Stimulated activated naive CD8-positive, alpha-beta T cell treated with anti-CD3 and anti-CD28 coated beads, Interleukin-15, Interleukin-2, amounts not matched to agents 100 U/mL and 50 U/mL, for 24 hours (primary cell): ENCODE data around the gene DCTN2.
"Not testable (repeated sequence)": the region's sequence is repeated elsewhere in the genome, so short reads cannot be mapped to it uniquely, and the experiment has no call there.

Experiments
- ATAC-seq: fragments of 150-1000 bp; cut with Tn5 transposase; one replicate; pipeline ENCODE4 v1.10.0; 2021
- DNase-seq: peaks from one replicate; pipeline ENCODE4 v3.0.0; 2021

Gene DCTN2

DNA sequence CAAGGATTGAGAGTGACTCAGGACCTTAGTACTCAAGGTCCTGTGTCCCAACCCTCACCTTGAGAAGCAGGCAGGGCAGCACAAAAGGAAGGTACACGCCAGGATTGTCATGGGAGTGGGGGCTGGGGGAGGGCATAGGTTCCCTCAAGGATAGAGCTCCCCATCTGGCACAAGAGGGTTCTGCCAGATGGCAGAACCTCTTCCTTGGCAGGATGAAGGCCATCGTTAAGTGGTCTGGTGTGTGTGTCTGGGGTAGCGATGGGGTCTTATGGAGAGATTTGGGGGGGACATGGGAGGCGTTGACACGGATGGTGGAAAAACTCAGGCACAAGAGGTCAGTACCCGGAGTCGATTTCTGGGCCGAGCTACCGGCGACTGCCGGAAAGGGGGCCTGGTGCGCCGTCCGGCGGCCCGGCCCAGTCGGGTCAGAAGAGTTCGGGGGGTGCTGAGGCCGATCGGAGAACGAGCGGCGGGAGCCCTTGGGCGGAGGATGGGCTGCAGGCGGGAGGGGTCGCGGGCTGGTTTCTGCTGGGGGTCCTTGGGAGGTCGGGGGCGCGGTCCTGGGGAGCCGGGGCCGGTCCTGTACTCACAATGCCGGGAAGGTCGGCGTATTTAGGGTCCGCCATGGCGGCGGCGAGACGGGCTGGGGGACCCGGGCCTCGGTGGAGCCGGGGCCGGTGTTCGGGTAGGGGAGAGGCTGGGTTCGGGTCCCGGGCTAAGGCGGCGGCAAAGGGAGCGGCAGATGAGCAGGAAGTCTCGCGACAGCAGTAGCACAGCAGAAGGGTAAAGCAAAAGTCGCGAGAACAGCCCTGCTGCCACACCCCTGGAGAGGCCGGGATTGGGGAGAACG lies at the start of gene DCTN2:
DCTN2 (minus strand) TSS at position 755 of the 850 bp plus-strand sequence; CDS start at position 626, 129 bp downstream.
- ATAC-seq: peak; percentile 97
- DNase-seq: peak; percentile 93

DNA sequence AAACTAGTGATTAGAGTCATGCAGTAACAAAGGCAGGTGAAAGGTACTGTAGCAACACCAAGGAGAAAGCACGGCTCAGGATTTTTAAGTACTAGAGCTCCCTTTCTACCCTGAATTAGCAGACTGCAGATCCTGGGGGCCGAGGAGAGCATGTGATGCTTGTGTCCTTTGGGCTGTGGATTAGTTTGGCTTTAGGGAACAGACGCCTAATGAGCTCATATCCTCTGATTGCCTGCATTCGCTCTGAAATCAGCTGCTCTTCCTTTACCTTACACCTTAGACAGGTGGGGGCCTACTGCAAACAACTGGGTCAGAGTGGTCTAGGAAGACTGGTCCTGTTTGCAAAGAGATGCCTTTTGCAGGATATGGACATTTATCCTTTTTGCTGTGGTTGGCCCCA lies 46.2 kb upstream of the DCTN2 start:
- DNase-seq (no peak), ATAC-seq (no peak)

DNA sequence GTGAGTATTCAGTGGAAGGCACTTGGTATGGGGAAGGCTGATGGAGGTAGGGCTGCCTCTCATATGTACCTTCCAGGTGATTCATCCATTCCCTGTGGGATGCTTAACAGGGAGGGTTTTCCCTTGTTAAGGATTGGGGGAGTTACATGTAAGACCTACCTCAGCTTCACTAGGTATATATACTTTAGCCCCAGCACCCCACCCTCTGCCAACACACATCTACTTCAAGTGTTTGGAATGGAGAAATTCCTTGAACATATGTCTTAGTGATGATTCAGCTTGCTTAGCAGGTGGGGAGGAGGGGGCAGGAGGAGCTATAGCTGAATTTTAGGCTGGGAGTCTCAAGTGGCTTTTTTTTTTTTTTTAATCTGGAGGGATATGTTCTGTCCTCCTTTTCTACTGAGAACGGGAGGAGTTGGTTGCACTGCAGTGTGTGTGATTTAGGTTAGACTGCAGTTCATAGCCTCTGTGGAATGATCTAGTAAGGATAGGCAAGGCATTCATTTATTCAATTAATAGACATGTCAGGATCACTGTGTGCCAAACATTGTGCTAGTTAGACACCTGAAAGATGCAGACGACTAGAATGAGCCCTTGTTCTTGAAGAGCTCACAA lies 45.7 kb upstream of the DCTN2 start:
- DNase-seq: no peak
- no peak for ATAC-seq

DNA sequence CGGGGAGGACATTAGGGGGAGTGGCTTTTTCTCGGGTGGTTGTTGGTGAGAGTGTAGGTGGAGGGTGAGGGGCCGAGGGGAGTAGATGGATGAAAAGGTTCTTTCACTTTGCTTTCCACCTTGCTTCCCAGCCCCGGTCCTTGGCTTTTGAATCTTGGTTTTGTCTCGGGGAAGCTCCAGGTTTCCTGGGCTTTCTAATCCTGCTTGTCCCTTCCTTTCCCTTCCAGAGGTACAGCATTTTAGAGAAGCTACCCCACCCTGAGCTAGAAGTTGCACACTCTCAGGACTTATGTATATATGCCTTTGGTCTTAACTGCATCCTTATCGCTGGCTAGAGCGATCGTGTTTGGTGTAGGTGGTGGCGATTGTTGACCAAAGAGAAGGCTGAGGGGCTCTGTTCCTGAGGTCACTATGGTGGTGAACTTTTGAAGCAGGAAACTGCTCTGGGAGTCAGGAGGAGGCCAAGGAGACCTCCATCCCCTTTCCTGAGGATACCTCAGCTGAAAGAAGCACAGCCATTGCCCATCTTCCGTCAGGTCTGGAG lies 44.9 kb upstream of the DCTN2 start:
- no peak for DNase-seq
- ATAC-seq: no peak

DNA sequence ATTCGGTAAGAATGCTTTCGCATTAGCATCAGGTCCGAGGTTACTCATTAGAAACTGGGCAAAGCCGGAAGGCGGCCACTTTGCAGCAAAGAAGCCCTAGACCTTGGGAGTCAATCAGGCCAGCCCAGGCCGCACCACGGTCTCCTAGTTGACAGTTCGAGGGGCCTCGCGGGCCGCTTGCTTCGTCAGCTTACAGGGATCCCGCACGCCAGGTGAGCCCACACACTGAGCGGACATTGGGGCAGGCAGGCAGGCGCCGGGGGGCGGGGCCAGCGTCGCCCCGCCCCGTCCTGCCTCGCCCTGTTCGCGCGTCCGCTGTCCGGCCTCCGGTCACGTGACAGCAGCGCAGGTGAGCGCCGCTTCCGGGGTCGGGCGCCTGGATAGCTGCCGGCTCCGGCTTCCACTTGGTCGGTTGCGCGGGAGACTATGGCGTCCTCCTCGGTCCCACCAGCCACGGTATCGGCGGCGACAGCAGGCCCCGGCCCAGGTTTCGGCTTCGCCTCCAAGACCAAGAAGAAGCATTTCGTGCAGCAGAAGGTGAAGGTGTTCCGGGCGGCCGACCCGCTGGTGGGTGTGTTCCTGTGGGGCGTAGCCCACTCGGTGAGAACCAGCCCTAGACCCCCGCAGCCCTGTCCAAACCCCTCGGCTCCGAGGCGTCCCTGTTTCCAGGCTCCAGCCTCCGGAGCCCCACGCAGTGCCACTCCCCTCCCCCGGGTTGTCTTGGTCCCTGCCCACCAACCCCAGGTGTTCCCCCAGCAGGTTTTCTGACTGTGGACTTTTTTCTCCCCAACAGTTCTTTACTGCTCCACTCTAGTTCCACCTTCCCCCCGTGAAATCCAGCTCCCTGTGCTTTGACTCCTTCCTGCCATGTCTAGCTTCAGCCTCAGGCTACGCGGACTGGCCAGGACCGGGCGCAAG lies 44.1 kb upstream of the DCTN2 start, which contains the start of gene PIP4K2C:
PIP4K2C (plus strand) TSS at position 329 of the 918 bp plus-strand sequence; CDS start at position 427, 98 bp downstream.
- peak; percentile 99 for ATAC-seq
- DNase-seq: peak; percentile 84

DNA sequence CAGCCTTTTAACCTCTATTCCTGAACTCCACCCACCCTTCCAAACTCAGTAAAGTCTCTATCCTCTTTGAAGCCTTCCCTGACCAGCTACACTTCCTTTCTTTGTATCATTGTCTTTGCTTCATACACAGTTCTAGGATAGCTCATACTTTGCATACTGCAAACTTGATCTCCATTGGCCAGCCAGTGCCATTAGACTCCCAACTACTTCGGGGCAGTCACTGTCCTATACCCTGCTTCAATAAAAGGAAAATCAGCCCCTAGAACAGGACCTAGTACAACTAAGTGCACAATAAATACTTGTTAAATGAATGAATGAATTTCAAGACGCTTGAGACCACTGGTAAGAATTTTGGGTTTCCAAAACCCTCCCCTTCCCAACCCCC lies 43.5 kb upstream of the DCTN2 start:
- ATAC-seq: no peak

DNA sequence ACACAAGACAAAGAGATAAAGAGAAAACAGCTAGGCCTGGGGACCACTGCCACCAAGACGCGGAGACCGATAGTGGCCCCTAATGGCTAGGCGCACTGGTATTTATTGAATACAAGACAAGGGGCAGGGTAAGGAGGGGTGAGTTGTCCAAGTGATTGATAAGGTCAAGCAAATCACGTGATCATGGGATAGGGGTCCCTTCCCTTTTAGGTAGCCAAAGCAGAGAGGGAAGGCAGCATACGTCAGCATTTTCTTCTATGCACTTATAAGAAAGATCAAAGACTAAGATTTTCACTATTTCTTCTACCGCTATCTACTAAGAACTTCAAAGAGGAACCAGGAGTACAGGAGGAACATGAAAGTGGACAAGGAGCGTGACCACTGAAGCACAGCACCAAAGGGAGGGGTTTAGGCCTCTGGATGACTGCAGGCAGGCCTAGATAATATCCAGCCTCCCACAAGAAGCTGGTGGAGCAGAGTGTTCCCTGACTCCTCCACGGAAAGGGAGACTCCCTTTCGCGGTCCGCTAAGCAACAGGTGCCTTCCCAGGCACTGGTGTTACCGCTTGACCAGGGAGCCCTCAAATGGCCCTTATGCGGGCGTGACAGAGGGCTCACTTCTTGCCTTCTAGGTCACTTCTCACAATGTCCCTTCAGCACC lies 42.1 kb upstream of the DCTN2 start:
- DNase-seq, ATAC-seq: not testable (repeated sequence)

More for the DNA sequence above, 43.5 kb upstream of the DCTN2 start:
- DNase-seq: no peak

DNA sequence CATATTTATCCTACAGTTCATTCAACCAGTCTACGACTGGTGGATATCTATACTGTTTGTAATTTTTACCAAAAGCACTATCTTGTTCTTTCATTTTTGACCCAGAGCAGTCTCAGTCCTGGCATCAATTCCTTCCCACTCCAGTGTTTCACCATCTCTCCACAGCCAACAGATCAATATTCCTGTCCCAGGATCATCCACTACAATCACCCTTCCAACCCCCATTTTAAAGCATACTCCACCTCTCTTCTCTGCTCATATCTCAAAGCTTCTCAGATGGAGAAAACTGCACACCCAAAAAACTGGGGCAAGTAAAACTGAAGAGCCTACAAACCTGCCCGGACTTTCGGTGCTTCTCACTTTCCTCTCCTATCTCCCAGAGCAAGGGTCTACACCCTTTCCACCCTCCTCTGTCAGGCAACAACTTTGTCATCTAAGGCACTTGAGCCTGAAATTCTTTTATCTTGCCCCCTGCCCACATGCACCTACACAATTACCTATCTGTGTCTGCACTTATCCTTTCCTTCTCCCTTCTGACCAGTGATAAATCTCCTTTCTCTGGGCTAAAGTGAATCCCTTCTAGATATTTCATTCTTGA lies 39.9 kb upstream of the DCTN2 start:
- ATAC-seq (no peak), DNase-seq (no peak)

DNA sequence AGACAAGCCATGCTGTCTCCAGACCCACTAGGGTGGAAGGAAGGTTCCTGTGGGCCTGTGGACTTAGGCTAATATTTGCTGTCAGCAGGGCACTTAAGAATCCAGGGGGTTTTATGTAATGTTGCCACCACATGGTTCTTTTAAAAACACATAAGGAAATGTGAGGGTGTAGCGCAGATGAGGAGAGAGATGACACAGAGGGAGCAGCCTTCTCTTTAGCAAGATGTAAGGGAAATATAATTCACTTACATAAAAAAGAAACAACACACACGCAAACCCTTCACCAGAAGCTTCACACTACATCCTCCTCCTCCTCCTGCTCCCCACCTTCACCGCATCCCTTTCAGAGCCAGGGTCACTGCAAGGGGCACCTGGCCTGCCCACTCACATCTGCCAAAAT lies 39.1 kb upstream of the DCTN2 start:
- ATAC-seq (no peak), DNase-seq (no peak)

DNA sequence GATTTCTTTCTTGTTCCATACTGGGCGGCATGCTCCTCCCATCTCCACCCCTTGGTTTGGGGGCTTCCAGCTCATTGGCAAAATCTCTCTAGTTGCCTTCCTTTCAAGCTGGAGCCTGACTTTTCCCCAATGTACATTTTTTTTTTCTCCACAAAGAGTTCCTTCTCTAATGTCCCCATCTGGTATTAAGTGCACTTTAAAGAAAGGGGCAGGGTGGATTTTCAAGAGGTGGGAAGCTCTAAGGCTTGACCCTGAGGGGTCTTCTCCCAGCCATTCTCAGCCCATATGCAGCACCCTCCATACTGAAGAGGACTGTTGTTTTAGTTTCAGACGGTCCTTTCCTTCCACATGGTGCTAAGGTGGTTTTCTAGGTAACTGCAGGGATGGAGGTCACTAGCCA lies 38.2 kb upstream of the DCTN2 start:
- no peak for DNase-seq
- ATAC-seq: no peak

DNA sequence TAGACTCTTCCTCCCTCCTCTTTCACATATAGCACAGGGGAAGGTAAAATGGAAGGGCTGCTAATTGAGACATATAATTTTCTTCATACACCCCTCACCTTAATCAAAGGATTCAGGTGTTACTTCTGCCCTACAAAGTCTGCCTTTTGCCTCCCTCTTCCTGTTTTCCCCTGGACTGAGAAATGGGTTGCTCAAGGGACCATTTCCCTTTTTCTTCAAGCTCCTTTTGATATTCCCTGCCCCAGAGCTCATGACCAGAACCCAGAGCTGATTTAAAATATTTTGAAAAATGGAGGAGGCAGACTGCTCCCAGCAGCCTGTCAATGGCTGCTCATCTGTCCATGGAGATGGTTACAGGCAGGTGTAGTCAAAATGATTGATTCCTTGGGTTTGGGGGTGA lies 37.7 kb upstream of the DCTN2 start:
- DNase-seq: no peak
- ATAC-seq: no peak

DNA sequence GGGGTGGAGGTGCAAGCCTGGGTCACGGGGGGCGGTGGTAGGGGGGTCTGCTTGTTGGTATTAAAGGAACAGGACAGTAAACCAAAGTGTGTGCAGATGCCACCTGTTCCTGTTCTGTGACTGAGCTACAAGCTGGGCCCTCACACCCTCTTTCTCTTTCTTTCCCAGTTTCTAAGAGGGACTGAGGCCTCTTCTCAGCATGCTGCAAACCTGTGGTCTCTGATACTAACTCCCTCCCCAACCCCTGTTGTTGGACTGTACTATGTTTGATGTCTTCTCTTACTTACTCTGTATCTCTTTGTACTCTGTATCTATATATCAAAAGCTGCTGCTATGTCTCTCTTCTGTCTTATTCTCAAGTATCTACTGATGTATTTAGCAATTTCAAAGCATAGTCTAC lies 37.1 kb upstream of the DCTN2 start:
- ATAC-seq: no peak
- DNase-seq: no peak

DNA sequence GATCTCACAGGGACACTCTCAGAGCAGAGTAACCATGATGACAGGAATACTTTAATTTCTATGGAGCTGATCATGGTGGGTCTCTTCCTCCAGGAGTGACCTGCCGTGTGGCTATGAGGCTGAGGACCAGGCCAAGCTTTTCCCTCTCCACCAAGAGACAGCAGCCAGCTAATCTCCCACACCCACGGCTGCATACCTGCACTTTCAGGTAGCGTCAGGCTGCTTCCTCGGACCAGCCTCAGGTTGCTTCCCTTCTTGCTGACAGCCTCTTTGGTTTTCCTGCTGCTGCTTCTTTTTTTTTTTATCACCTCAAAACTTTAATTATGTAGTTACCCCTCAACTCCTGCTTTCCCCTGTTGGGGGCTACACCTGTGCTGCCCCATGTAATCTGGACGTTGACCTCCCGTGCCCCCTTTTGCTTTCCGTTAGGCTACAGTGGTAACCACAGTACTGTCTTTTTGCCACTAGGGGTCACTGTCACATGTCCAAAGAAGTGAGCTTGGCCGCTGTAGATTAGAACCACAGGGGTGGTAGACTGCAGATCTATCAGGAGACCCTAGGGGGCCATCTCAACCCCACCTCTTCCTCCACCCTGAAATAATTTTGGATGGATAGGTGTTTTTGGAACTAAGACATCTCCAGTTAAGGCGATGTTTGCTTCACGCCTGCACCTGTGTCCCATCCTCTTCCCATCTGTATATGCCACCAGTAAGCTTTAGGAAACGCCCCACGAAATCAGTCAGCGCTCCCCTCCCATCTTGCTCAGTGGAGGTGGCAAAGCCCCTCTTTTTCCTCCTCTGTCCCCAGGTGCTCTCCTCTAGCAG lies 36.2 kb upstream of the DCTN2 start:
- ATAC-seq (peak; percentile 98), DNase-seq (peak; percentile 73)

DNA sequence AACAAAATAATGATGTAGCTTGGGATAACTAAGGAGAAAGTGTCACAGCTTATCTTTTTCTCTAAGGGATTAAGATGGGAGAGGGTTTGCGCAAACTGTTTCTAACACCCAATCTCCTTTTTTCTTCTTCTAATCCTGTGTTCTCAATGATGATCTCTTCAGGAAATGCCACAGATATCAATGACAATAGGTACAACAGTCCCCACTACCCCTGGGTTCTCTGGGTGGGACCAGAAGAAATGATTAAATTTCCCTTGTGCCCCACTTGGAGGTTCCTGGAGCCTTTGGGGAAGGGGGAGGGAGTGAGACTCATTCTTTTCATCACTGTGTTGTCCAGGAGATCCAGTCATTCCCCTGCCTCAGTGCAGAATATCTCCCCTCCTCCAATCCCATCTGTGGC lies 35.4 kb upstream of the DCTN2 start:
- no peak for ATAC-seq
- no peak for DNase-seq

DNA sequence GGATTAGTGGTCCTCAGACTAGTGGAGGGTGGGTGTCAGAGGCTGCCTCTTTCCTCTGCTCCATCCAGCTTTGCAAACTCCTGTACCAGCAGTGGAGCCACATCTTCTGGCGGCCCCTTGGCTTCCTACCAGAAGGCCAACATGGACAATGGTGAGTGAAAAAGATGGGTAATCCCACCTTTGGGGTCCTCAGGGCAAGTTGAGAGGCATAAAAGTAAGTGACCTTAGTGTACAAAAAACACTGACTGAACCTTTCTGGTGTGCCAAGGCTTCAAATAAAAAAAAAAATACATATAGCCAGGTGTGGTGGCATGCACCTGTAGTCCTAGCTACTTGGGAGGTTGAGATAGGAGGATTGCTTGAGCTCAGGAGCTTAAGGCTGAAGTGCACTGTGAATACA lies 34.8 kb upstream of the DCTN2 start:
- no peak for DNase-seq
- no peak for ATAC-seq

DNA sequence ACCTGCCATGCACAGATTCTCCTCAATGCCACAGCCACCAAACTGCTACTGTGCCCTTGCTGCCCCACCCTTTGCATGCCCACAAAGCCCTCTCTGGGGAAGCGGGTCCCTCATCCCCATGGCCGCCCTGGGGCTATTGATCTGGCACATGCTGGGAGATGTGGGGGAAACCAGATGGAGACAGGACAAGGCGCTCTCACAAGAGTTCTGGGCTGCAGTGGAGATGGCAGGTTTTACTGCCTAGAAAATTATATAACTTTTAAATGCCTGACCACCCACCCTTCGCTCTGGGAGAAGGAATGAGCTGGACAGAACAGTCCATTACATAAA lies 33.4 kb upstream of the DCTN2 start:
- ATAC-seq (no peak), DNase-seq (no peak)

DNA sequence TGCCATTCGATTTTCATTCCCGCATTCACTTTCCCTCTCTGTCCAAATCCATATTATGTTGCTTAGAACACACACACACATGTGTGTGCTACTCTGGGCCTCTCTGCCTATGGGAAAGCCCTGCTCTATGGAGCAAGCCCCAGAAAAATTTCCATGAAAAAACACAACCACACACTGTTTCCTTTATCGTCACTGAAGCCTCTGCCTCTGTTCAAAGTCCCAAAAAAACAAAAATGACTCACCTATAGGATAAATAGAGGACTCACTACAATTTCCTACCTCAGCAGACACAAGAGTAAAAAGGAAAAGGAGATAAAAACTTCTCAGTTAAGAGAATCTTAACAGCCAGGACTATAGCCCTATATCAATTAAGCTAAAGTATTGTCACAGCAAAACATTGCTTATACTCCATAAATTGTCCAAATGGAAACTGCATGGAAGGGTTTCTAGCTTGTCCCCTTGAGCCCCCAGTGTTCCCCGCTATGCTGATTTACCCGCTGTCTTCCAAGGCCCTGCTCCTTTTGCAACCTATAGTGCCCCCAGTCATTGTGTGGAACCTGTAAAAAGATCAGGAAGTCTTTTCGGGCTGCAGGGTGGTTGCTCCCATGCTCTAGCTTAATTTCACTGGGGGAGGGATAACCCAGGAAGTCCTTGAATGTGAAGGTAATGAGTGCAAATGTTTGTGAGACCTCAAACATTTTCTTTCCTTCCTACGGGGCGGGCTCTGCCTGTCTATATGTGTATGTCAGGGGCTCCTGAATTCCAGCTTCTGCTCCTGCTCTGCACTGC lies 32.9 kb upstream of the DCTN2 start:
- DNase-seq (no peak), ATAC-seq (no peak)

DNA sequence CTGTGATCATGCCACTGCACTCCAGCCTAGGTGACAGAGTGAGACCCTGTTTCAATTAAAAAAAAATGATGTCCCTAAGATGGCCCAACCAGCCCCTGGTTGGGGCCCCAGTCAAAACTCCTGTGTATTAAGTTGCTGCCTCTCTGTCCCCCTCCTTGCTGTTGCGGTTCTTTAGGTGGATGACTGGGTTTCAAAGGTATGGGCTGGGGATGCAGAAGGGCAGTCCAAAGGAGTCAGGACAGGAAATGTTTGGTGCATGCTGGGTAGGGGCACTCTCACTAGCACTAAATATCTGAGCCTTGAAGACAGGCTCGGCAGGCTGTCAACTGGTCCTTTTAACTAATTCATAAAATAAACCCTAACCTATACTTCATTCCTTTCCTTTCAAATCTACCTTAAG lies 32.0 kb upstream of the DCTN2 start:
- DNase-seq (no peak), ATAC-seq (no peak)

DNA sequence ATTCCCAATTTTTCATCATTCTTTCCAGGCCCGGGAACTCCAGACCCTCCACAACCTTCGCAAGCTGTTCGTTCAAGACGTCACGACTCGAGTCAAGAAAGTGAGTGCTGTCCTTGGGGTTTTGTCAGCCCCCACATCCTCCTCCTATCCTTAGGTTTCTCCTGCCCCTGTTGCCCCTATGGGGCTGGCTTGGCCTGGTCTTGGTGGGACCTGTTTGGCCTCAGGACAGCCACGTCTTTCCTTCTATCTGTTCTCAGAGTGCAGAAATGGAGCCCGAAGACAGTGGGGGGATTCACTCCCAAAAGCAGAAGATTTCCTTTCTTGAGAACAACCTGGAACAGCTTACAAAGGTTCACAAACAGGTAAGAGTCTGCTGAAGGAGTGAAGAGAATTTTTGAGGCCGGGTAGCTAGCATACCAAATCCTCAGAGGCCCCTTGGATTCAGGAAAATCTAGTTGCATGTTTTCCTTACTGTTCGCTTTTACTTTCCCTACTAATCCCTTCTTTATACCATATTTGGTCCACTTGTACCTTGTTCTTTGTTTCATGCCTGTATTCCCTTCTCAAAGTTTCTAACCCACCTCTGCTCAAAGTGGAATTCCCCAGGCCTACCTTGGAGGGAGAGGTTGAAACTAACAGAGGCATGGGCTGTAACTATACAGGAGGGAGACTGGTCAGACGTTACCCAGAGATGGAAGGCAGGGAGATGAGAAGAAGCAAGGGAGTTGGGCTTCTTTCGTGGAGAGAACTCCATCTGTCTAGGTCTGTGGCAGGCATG lies 31.2 kb upstream of the DCTN2 start:
- DNase-seq (no peak), ATAC-seq (no peak)
